GM21737 (cell line): ENCODE results near the gene RETSAT.
"Not testable (repeated sequence)": the region's sequence is repeated elsewhere in the genome, so short reads cannot be mapped to it uniquely, and the experiment has no call there.

Source experiments
- ATAC-seq: cut with Tn5 transposase; IDR thresholded peaks from one replicate; pipeline ENCODE4 v1.9.1; 2021; ENCODE audit warnings: mild to moderate bottlenecking, moderate library complexity; ENCODE audit not compliant: unreplicated experiment

RETSAT gene

DNA sequence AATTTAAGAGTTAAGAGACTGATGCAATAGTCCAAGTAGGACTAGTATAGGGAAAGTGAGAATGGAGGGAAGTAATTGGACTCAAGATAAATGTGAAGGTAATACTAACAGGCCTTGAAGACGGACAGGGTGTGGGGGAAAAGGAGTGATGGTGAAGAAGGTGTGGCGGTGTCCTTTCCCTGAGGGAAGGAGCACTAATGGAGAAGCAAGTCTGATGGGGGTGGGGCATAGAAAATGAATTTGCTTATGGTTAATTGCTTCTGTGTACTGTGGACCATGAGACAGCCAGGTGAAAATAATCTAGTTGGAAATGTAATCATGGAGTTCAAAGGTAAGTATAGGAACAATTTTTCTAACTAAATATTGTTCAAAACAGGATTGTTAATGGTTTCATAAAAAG lies 19.4 kb downstream of the RETSAT start:
- ATAC-seq, result no peak

DNA sequence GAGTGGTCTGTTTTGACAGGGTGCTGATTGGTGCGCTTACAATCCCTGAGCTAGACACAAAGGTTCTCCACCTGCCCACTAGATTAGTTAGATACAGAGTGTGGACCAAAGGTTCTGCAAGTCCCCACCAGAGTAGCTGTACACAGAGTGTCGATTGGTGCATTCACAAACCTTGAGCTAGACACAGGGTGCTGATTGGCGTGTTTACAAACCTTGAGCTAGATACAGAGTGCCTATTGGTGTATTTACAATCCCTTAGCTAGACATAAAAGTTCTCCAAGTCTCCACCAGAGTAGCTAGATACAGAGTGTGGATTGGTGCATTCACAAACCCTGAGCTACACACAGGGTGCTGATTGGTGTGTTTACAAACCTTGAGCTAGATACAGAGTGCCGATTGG lies 20.5 kb downstream of the RETSAT start:
- not testable (repeated sequence) for ATAC-seq

DNA sequence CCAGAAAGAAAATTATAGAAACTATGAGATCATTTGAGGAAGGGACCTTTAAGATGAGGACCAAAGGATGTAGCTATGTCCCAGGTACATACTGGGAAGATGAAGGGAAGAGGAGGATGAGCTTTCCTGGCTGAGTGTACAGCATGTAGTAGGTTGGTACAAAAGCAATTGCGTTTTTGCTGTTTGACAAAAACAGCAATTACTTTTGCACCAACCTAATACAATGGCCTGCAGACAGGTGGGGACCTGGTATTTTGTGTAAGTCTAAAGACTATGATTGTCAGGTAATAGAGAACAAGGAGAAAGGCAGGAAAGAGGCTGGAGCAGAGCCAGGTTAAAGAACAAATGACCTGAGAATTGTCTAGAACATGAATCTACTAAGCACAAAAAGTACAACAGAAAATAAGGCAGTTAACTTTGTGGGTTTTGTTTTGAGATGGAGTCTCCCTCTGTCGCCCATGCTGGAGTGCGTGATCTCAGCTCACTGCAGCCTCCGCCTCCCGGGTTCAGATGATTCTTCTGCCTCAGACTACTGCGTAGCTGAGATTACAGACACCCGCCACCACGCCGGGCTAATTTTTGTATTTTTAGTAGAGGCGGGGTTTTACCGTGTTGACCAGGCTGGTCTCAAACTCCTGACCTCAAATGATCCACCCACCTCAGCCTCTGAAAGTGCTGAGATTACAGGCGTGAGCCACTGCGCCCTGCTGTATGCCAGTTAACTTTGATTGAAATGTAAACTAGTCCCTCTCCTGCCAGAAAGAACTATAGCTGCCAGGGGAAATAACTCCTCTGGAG lies 23.3 kb downstream of the RETSAT start:
- ATAC-seq, result no peak

DNA sequence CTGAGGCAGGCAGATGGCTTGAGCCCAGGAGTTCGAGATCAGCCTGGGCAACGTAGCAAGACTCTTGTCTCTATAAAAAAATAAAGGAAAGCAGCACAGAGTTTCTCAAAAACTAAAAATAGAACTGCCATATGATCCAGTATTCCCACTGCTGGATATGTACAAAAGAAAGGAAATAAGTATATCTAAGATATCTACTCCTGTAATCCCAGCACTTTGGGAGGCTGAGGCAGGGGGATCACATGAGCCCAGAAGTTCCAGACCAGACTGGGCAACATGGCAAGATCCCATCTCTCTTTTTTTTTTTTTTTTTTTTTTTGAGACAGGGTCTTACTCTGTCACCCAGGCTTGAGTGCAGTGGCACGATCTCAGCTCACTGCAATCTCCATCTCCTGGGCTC lies 24.6 kb downstream of the RETSAT start:
- not testable (repeated sequence) for ATAC-seq

DNA sequence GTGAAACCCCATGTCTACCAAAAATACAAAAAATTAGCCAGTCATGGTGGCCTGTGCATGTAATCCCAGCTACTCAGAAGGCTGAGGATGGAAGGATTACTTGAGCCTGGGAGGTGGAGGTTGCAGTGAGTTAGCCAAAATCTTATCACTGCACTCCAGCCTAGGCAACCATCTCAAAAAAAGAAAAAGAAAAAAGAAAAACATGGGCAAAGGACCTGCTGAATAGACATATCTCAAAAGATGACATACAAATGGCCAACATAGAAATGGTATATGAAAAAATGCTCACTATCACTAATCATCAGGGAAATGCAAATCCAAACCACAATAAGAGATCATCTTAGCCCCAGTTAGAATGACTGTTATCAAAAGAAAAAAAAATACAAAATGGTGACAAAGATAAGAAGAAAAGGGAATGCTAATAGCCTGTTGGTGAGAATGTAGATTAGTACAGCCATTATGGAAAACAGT lies 25.1 kb downstream of the RETSAT start:
- no peak for ATAC-seq

DNA sequence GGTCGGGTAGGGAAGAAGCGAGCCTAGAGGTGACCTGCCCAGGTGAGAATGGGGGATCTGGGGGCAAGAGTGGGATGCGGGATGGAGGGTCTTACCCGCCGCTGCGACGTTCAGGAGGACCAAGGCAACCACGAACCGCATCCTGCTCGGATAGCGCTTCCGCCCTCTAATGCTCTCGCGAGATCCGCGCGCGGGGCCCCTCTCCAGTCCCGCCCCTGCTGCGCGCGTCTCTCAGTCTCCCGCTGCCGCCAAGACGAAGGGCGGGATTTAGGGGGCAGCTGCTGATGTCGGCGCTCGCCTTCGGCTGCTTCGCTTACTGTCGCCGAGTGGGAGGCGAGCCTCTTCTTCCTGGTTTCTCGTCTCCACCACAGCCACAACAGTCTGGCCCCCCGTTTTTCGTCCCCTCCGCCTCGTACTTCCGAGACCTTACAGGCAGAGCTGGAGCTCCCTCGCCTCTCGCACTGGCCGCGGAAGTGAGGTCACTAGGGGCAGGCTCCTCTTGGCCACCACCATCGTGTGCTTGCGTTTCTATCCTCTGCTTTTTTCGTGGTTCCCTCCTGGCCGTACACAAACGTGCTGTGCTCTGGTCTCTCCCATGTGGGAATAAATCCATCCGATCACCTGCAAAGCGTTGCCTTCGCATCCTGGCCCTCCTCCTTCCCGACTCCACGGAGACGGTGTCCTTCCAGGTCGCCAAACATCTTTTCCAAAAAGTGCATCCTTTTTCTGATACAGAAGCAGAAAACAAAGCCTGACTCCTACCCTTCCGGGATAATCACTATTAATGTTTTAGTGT lies 26.3 kb downstream of the RETSAT start, which contains the start of gene TGOLN2:
TSS of gene TGOLN2 (minus strand) at position 168 of the 796 bp plus-strand sequence. CDS start at position 141, 27 bp downstream.
- peak; percentile 86 for ATAC-seq

DNA sequence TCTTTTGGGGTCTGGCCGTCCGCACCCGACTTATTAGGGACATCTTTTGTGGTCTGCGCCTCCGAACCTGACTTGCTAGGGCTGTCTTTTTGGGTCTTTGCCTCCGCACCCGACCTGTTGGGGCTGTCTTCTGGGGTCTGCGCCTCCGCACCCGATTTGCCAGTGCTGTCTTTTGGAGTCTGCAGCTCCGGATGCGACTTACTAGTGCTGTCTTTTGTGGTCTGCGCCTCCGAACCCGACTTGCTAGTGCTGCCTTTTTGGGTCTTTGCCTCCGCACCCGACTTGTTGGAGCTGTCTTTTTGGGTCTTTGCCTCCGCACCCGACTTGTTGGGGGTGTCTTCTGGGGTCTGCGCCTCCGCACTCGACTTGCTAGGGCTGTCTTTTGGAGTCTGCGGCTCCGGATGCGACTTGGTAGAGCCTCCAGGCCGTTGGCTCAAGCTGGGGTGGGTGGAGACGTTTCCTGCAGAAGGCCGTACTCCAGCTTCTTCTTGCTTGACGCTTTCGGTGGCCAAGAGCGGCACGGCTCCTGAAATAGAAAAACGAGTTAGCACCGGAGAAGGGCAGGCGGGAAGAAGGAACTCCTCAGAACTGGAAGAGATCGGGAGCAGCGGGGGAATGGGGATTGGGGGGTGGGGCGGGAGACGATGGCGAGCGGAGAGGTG lies 27.0 kb downstream of the RETSAT start:
- ATAC-seq, result peak; percentile 23

DNA sequence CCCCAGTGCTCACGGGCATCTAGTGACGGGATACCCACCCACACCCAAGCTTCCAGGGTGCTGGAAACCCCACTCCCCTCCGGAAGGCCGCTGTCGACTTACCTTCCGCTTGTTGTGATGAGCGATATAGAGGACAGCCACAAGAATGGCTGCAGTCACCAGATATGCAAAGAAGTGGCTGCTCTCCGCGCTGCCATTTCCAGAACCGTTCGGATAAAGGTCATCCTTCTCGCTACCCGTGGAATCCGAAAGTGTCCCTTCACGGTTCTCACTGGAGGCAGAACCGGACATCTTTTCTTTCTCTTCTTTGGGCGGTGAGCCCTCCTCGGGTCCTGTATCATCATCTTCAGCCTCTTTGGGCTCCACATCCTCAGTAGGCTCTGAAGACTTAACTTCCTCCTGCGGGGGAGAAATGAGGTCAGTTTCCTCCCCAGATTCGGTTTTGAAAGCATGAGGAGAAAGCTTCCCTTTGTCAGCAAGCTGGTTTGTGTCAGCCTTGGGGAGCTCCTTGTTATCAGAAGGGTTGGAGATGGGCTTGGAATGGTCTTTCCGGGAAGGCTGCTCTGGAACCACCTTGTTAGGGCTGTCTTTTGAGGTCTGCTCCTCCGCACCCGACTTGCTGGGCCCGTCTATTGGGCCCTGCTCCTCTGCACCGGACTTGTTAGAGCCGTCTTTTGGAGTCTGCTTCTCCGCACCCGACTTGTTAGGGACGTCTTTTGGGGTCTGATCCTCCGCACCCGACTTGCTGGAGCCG lies 27.7 kb downstream of the RETSAT start:
- peak; percentile 30 for ATAC-seq

DNA sequence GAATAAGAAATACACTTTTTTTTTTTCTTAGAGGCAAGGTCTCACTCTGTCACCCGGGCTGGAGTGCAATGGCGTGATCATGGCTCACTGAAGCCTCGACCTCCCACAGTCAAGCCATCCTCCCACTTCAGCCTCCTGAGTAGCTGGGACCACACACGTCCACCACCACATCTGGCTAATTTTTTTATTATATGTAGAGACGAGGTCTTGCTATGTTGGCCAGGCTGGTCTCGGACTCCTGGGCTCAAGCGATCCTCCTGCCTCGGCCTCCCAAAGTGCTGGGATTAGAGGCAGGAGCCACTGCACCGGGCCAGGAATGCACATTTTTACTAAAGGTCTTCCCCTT lies 28.9 kb downstream of the RETSAT start:
- ATAC-seq, result no peak

DNA sequence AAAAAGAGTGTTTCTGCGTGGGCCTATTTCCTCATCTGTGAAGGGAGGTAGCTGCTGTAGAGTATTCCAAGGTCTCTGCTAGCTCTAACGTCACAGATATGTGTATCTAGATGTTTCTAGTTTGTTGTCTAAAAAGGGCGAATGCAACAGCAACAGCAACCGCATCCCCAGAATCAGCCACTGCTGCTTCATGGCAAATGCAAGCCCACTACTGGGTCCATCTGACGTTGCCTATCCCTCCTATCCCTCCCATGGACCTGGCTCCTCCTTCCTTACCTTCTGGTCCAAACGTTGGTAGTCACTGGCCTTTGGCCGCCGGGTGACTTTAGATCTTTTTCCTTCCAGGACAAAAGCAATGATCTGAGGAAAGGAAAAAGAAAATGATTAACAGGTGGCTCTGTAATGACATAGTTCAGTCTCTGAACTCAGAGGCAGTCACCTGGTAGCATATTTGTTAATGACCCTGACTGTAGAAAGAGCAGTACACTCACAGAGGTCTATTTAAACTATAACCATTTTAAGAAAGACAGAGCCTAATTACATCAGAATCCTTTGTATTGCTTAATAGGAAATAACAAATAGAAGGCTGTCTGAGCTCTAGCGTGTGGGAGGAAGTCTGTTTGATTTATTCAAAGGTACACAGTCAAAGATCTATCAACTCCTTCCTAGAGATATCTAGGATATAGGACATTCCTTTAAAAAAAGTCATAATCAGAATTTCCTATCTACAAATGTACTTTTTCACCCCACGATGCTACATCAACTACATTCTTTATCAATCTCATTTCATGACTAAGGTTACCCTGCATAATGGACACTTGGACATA lies 29.5 kb downstream of the RETSAT start:
- ATAC-seq, result no peak

DNA sequence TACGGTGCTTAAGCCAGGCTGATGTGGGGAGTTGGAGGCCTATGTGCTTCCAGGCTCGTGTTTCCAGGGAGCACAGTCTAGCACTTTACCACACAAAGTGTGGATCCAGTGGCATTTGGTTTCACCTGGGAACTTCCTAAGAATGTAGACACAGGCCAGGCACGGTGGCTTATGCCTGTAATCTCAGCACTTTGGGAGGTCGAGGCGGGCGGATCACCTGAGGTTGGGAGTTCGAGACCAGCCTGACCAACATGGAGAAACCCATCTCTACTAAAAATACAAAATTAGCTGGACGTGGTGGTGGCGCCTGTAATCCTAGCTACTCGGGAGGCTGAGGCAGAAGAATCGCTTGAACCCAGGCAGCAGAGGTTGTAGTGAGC lies 30.4 kb downstream of the RETSAT start:
- not testable (repeated sequence) for ATAC-seq

DNA sequence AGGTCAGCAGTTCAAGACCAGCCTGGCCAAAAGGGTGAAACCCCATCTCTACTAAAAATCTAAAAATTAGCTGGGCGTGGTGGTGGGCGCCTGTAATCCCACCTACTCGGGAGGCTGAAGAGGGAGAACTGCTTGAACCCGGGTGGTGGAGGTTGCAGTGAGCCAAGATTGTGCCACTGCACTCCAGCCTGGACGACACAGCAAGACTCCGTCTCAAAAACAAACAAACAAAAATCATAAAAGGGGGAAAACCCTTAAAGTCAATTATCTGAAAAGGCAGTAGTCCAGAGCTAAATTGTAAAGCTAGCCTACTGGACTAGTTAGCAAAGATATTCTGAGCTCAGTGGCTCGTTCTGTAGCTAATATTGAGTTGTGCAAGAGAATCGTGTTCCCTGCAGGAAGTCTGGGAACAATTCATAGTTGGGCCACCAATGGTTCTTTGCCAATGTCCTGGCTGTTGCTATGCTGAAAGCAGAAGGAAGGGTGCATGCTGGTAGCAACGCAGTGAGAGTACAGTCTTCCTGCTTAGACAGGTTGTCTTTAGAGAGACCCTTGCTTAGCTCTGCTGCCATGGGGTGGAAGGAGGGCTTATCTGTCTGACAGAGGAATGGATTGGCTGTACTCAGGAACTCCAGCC lies 30.9 kb downstream of the RETSAT start:
- no peak for ATAC-seq

DNA sequence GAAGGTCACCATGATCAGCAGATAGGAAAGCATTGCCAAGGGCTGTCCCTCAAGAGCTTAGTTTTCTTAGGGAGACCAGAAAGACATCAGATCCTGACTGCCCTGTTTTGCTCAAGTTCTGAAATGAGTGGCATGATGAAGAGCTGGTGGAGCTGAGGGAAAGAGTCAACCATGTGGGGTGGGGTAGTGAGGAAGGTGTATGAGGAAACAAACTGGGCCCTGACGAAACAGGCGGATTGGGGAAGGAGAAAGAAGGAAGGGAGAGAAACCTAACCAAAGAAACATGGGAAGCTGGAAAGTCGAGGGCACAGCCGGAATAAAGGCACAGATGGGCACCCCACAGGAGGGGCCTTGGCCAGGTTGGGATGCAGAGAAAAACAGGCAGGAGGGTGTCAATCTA lies 34.5 kb downstream of the RETSAT start:
- ATAC-seq, result no peak

DNA sequence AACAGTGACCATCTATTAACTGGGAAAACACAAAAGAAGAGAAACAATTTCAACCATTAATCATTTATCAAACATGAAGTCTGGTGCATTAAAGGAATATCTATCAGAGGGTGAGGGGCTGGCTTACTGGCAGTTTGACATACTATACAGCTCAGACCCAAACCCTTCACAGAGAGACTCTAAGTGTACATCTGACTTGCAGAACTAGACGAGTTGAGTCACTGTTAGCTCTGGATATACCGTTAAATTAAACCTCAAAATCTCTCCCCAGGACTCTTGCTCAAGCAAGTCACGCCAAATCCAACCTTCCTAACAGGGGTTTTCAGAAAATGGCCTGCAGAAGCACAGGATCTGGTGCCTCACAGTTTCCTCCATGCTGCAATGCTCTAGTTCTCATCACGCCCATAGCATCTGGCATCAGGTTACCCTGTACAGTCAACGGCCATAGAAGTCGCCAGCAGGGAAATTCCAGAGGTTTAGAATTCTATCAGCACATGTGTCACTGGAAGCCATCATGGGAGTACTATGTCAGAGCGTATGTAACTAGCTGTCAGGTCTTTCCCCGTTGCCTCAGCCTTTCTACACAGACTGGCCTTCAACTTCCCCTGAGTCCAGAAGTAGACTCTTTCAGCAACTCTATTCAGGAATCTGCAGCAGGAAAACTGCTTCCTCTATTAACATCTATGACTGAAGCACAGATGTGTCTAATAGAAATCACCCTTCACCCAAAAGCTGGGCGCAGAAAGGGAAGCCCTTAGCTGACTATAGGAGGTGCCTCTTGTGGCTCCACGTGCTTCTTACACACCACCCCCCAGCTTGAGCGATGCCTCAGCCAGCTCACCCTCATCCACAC lies 35.9 kb downstream of the RETSAT start:
- no peak for ATAC-seq

DNA sequence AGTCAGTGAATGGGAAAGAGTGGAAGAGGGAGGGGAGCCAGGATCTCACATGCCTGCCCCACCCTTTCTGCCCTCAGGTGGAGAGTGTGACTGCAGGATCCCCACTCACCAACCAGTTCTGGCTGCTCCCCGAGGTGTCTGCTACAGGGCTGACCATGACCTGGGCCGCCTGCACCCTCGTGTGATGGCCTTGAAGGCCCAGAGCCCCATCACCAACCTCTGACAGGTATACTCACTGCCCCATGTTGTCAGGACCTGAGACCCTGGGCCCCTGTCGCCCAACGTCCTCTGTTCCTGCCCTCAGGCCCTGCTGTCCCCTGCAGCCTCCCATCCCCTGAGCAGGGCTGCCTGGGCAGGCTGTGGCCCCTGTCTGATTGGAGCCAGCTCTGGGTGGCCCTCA lies 38.4 kb downstream of the RETSAT start:
- ATAC-seq, result not testable (repeated sequence)

DNA sequence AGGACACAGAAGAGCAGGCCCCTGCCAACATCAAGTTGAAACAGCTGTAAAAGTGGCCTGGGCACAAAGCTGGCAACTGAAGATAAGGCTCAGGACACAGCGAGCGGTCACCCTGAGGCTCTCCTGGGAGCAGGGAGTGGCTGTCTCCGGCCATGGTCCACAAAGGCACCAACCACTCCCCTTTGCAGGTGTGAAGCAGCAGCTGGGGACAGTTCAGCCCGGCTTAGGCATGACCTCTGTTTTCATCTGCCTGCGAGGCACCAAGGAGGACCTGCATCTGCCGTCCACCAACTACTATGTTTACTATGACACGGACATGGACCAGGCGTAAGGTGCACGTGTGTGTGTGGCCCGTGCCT lies 39.5 kb downstream of the RETSAT start:
- no peak for ATAC-seq

DNA sequence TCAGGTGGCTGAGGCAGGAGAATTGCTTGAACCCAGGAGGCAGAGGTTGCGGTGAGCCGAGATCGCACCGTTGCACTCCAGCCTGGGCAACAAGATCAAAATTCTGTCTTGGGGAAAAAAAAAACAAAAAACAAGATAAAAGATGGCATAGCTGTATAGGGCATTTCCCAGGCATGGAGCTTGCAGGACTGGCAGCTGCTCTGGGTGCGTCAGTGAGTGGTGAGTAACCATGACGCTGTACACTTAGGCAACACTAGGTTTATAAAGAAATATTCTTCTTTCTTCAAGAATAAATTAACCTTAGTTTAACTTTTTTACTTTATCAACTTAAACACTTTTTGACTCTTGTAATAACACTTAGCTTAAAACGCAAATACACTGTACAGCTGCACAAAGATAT lies 41.9 kb downstream of the RETSAT start:
- no peak for ATAC-seq

DNA sequence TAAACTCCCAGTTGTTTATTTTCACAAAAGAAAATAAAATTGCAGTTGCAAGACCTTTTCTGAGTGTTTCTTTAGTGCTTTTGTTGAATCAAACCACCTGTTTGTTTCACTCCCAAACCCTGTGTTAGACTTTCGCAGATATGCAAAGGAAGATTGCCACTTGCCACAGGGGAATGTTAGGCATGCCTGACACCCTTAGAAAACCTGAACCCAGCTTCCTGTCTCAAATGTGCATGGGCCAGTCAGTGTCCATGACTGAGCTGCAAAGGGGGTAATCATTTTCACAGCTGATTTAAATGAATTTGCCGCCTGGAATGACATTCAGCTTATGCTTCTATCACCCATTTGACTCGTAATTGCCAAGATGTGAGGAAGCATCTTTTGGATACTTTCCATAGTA lies 44.0 kb downstream of the RETSAT start:
- peak; percentile 58 for ATAC-seq
